ENCODE data around the gene VSTM5. TPM values are rescaled to one million over a fixed set of nuclear protein-coding genes. Genes with fewer than 3 reads are reported as not detected.
A peak's percentile ranks its signal among the peaks of the same experiment; 100 is the strongest.
"Not testable (repeated sequence)": the region's sequence is repeated elsewhere in the genome, so short reads cannot be mapped to it uniquely, and the experiment has no call there.

The VSTM5 gene
- total RNA-seq, 2 donors from 2014 or later = not detected

- TF ChIP-seq POLR2A (IDR thresholded peaks at IDR 0.05) = no peak
- TF ChIP-seq, protein P1, sequence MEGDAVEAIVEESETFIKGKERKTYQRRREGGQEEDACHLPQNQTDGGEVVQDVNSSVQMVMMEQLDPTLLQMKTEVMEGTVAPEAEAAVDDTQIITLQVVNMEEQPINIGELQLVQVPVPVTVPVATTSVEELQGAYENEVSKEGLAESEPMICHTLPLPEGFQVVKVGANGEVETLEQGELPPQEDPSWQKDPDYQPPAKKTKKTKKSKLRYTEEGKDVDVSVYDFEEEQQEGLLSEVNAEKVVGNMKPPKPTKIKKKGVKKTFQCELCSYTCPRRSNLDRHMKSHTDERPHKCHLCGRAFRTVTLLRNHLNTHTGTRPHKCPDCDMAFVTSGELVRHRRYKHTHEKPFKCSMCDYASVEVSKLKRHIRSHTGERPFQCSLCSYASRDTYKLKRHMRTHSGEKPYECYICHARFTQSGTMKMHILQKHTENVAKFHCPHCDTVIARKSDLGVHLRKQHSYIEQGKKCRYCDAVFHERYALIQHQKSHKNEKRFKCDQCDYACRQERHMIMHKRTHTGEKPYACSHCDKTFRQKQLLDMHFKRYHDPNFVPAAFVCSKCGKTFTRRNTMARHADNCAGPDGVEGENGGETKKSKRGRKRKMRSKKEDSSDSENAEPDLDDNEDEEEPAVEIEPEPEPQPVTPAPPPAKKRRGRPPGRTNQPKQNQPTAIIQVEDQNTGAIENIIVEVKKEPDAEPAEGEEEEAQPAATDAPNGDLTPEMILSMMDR (IDR thresholded peaks at IDR 0.05) = no peak
Measured at GRCh38 chr11:93783362-93783761, 67.1 kb downstream of the VSTM5 start.

GRCh38 chr11:93775289-93775688 is 75.1 kb downstream of the VSTM5 start:
- no peaks in the 10 kb centered on the region for H3K9me3 ChIP-seq
- H3K4me3 ChIP-seq = no peak overlapping the region
- DNase-seq = no peak
- H3K27ac ChIP-seq = no peak overlapping the region
- ATAC-seq = no peak
- no peaks in the 10 kb centered on the region for H3K36me3 ChIP-seq (replicated peaks in 1 of 2; ENCODE audit: insufficient read depth in 1 of 2, low read depth in 2 of 2)
- no peaks in the 10 kb centered on the region for H3K27me3 ChIP-seq
- no peaks in the 10 kb centered on the region for H3K4me1 ChIP-seq
- TF ChIP-seq, protein P1 (IDR thresholded peaks at IDR 0.05) = no peak
- no peak for TF ChIP-seq POLR2A (IDR thresholded peaks at IDR 0.05)
- intact Hi-C loops (cut with DNase I) = no loop called here
- WGBS, 2 donors = 47 to 55% methylated on average over 2 of the region's 2 CpGs

More at GRCh38 chr11:93783362-93783761, 67.1 kb downstream of the VSTM5 start:
- no peaks in the 10 kb centered on the region for H3K36me3 ChIP-seq (replicated peaks in 1 of 2; ENCODE audit: insufficient read depth in 1 of 2, low read depth in 2 of 2)
- ATAC-seq (no peak), DNase-seq (no peak)
- no peaks in the 10 kb centered on the region for H3K9me3 ChIP-seq
- 39 to 53% methylated on average over 7 of the region's 7 CpGs for WGBS, 2 donors
- intact Hi-C loops (cut with DNase I) = no loop called here
- peak overlapping the region in 1 of 2 donors; percentile 71 for H3K4me3 ChIP-seq
- no peaks in the 10 kb centered on the region for H3K27me3 ChIP-seq
- peak overlapping the region in 2 of 4 donors; percentile 91 to 94 for H3K27ac ChIP-seq
- H3K4me1 ChIP-seq = peaks cover 26% of the 10 kb centered on the region

DNA sequence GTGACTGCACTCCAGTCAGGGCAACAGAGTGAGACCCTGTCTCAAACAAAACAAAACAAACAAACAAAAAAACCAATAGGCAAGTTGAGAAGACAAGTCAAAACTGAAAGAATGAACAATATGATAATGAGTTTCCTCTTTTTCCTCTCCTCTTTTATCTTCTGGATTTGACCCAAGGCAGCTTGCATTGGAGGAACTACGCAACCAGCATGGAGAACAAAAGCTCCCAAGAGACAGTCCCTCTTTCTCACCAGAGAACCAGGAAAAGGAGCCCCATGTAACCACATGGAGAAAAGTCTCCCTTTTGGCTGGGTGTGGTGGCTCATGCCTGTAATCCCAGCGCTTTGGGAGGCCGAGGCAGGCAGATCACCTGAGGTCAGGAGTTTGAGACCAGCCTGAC is 75.9 kb downstream of the VSTM5 start:
- WGBS, 2 donors = 89% methylated on average over 3 of the region's 3 CpGs
- not testable (repeated sequence) for H3K27me3 ChIP-seq

DNA sequence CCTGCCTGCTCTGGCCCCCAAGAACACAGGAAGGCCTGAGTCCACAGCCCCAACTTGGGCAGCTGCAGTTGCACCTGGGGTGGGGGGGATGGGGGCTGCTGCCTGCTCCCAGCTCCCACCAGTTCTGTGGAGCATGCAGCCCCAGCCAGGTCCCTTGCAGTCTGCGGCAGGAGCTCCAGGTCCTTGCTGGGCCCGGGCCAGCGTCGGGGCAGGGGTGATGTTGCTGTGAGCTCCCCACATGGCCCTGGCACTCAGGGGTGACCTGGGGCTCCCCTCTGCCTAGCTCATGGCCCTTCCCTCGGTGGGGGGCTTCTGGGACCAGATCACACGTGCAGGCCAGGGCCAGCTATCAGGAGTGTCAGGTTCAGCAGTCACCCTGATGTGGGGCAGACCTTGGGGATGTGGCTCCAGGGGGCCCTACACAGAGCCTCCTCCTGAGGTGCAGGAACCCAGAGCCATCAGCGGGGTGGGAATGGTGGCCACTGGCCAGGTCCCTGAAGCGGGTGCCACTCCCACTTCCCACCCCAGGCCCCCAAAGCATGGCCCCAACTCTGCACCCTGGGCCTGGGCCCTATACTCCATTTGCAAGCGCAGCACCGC is 76.7 kb downstream of the VSTM5 start:
- no peak for ATAC-seq
- H3K4me1 ChIP-seq = no peaks in the 10 kb centered on the region
- no peak for DNase-seq
- intact Hi-C loops (cut with DNase I) = no loop called here
- 91% methylated on average over 9 of the region's 10 CpGs; no CpG with 5 or more reads in 1 of the 2 donors for WGBS, 2 donors
- H3K4me3 ChIP-seq = no peak overlapping the region
- TF ChIP-seq, protein P1 (IDR thresholded peaks at IDR 0.05) = no peak
- no peak for TF ChIP-seq POLR2A (IDR thresholded peaks at IDR 0.05)
- H3K36me3 ChIP-seq (replicated peaks in 1 of 2; ENCODE audit: insufficient read depth in 1 of 2, low read depth in 2 of 2) = no peaks in the 10 kb centered on the region
- no peaks in the 10 kb centered on the region for H3K27me3 ChIP-seq
- H3K9me3 ChIP-seq = no peaks in the 10 kb centered on the region
- no peak overlapping the region for H3K27ac ChIP-seq

More for the DNA sequence above, 75.9 kb downstream of the VSTM5 start:
- H3K36me3 ChIP-seq (replicated peaks in 1 of 2; ENCODE audit: insufficient read depth in 1 of 2, low read depth in 2 of 2); H3K27ac ChIP-seq; H3K4me1 ChIP-seq; intact Hi-C loops (cut with DNase I); ATAC-seq; H3K9me3 ChIP-seq; H3K4me3 ChIP-seq; DNase-seq: not testable (repeated sequence)

- no peak for ATAC-seq
- WGBS, 2 donors = 56 to 72% methylated on average over 2 to 3 of the region's 3 CpGs
- DNase-seq = no peak
Measured at GRCh38 chr11:93773045-93773477, 77.4 kb downstream of the VSTM5 start.

More at GRCh38 chr11:93773045-93773477, 77.4 kb downstream of the VSTM5 start:
- Histone ChIP-seq H3K9me3 (no peaks in the 10 kb centered on the region), H3K4me1 (no peaks in the 10 kb centered on the region), H3K36me3 (replicated peaks in 1 of 2; ENCODE audit: insufficient read depth in 1 of 2, low read depth in 2 of 2) (no peaks in the 10 kb centered on the region), H3K27ac (no peak overlapping the region), H3K27me3 (no peaks in the 10 kb centered on the region), H3K4me3 (no peak overlapping the region)
- intact Hi-C loops (cut with DNase I) = no loop called here
- TF ChIP-seq, protein P1 (IDR thresholded peaks at IDR 0.05) = no peak
- TF ChIP-seq POLR2A (IDR thresholded peaks at IDR 0.05) = no peak

Data from body of pancreas (tissue), 4 donors.